ENCODE data around the gene CEACAM5.

Gene CEACAM5

GRCh38 chr19:41694196-41694595 is 14.2 kb upstream of the CEACAM5 start:
- H3K9ac ChIP-seq (ENCODE audit: low read length), result no peak overlapping the region
- H3K4me3 ChIP-seq (ENCODE audit: low read length), result no peak overlapping the region
- no peaks in the 10 kb centered on the region for H3K36me3 ChIP-seq (ENCODE audit: control insufficient read depth, insufficient read depth, low read length)
- H3K27me3 ChIP-seq (ENCODE audit: control insufficient read depth, insufficient read depth, low read length), result no peaks in the 10 kb centered on the region
- peaks cover 6% of the 10 kb centered on the region for H3K4me1 ChIP-seq (ENCODE audit: control insufficient read depth, insufficient read depth, low read length)
- no peaks in the 10 kb centered on the region for H3K9me3 ChIP-seq (ENCODE audit: control insufficient read depth, low read length)

GRCh38 chr19:41694831-41695635 is 13.4 kb upstream of the CEACAM5 start:
- no peaks in the 10 kb centered on the region for H3K27me3 ChIP-seq (ENCODE audit: control insufficient read depth, insufficient read depth, low read length)
- peaks cover 13% of the 10 kb centered on the region for H3K4me1 ChIP-seq (ENCODE audit: control insufficient read depth, insufficient read depth, low read length)
- no peak overlapping the region for H3K9ac ChIP-seq (ENCODE audit: low read length)
- H3K9me3 ChIP-seq (ENCODE audit: control insufficient read depth, low read length), result no peaks in the 10 kb centered on the region
- H3K36me3 ChIP-seq (ENCODE audit: control insufficient read depth, insufficient read depth, low read length), result no peaks in the 10 kb centered on the region
- no peak overlapping the region for H3K4me3 ChIP-seq (ENCODE audit: low read length)

- Histone ChIP-seq H3K36me3 (ENCODE audit: control insufficient read depth, insufficient read depth, low read length) (no peaks in the 10 kb centered on the region), H3K4me3 (ENCODE audit: low read length) (no peak overlapping the region), H3K27me3 (ENCODE audit: control insufficient read depth, insufficient read depth, low read length) (no peaks in the 10 kb centered on the region), H3K4me1 (ENCODE audit: control insufficient read depth, insufficient read depth, low read length) (peaks cover 17% of the 10 kb centered on the region), H3K9ac (ENCODE audit: low read length) (no peak overlapping the region), H3K9me3 (ENCODE audit: control insufficient read depth, low read length) (no peaks in the 10 kb centered on the region)
These were observed 12.7 kb upstream of the CEACAM5 start for GRCh38 chr19:41695745-41696144.

- H3K9ac ChIP-seq (ENCODE audit: low read length), result no peak overlapping the region
- no peaks in the 10 kb centered on the region for H3K9me3 ChIP-seq (ENCODE audit: control insufficient read depth, low read length)
- peaks cover 17% of the 10 kb centered on the region for H3K4me1 ChIP-seq (ENCODE audit: control insufficient read depth, insufficient read depth, low read length)
- H3K36me3 ChIP-seq (ENCODE audit: control insufficient read depth, insufficient read depth, low read length), result no peaks in the 10 kb centered on the region
- H3K4me3 ChIP-seq (ENCODE audit: low read length), result no peak overlapping the region
- H3K27me3 ChIP-seq (ENCODE audit: control insufficient read depth, insufficient read depth, low read length), result no peaks in the 10 kb centered on the region
These were observed 11.8 kb upstream of the CEACAM5 start for GRCh38 chr19:41696402-41697197.

- Histone ChIP-seq H3K4me3 (ENCODE audit: low read length) (no peak overlapping the region), H3K9ac (ENCODE audit: low read length) (no peak overlapping the region), H3K36me3 (ENCODE audit: control insufficient read depth, insufficient read depth, low read length) (no peaks in the 10 kb centered on the region), H3K4me1 (ENCODE audit: control insufficient read depth, insufficient read depth, low read length) (peaks cover 17% of the 10 kb centered on the region), H3K27me3 (ENCODE audit: control insufficient read depth, insufficient read depth, low read length) (no peaks in the 10 kb centered on the region), H3K9me3 (ENCODE audit: control insufficient read depth, low read length) (no peaks in the 10 kb centered on the region)
These were observed 11.1 kb upstream of the CEACAM5 start for GRCh38 chr19:41697198-41697855.

GRCh38 chr19:41698746-41699230 is 9.6 kb upstream of the CEACAM5 start:
- H3K9ac ChIP-seq (ENCODE audit: low read length), result no peak overlapping the region
- H3K4me1 ChIP-seq (ENCODE audit: control insufficient read depth, insufficient read depth, low read length), result peaks cover 17% of the 10 kb centered on the region
- no peak overlapping the region for H3K4me3 ChIP-seq (ENCODE audit: low read length)
- no peaks in the 10 kb centered on the region for H3K36me3 ChIP-seq (ENCODE audit: control insufficient read depth, insufficient read depth, low read length)
- H3K27me3 ChIP-seq (ENCODE audit: control insufficient read depth, insufficient read depth, low read length), result no peaks in the 10 kb centered on the region
- H3K9me3 ChIP-seq (ENCODE audit: control insufficient read depth, low read length), result no peaks in the 10 kb centered on the region

GRCh38 chr19:41699231-41699967 is 9.0 kb upstream of the CEACAM5 start:
- Histone ChIP-seq H3K4me3 (ENCODE audit: low read length) (no peak overlapping the region), H3K4me1 (ENCODE audit: control insufficient read depth, insufficient read depth, low read length) (peaks cover 17% of the 10 kb centered on the region), H3K9ac (ENCODE audit: low read length) (no peak overlapping the region), H3K36me3 (ENCODE audit: control insufficient read depth, insufficient read depth, low read length) (no peaks in the 10 kb centered on the region), H3K9me3 (ENCODE audit: control insufficient read depth, low read length) (no peaks in the 10 kb centered on the region), H3K27me3 (ENCODE audit: control insufficient read depth, insufficient read depth, low read length) (no peaks in the 10 kb centered on the region)

GRCh38 chr19:41699968-41700323 is 8.5 kb upstream of the CEACAM5 start:
- H3K4me3 ChIP-seq (ENCODE audit: low read length), result no peak overlapping the region
- H3K9ac ChIP-seq (ENCODE audit: low read length), result no peak overlapping the region
- H3K36me3 ChIP-seq (ENCODE audit: control insufficient read depth, insufficient read depth, low read length), result no peaks in the 10 kb centered on the region
- no peaks in the 10 kb centered on the region for H3K27me3 ChIP-seq (ENCODE audit: control insufficient read depth, insufficient read depth, low read length)
- peaks cover 17% of the 10 kb centered on the region for H3K4me1 ChIP-seq (ENCODE audit: control insufficient read depth, insufficient read depth, low read length)
- H3K9me3 ChIP-seq (ENCODE audit: control insufficient read depth, low read length), result no peaks in the 10 kb centered on the region

GRCh38 chr19:41700381-41701195 is 7.8 kb upstream of the CEACAM5 start:
- no peak overlapping the region for H3K9ac ChIP-seq (ENCODE audit: low read length)
- H3K4me3 ChIP-seq (ENCODE audit: low read length), result no peak overlapping the region
- peaks cover 17% of the 10 kb centered on the region for H3K4me1 ChIP-seq (ENCODE audit: control insufficient read depth, insufficient read depth, low read length)
- no peaks in the 10 kb centered on the region for H3K9me3 ChIP-seq (ENCODE audit: control insufficient read depth, low read length)
- no peaks in the 10 kb centered on the region for H3K27me3 ChIP-seq (ENCODE audit: control insufficient read depth, insufficient read depth, low read length)
- H3K36me3 ChIP-seq (ENCODE audit: control insufficient read depth, insufficient read depth, low read length), result no peaks in the 10 kb centered on the region

- peaks cover 17% of the 10 kb centered on the region for H3K4me1 ChIP-seq (ENCODE audit: control insufficient read depth, insufficient read depth, low read length)
- H3K36me3 ChIP-seq (ENCODE audit: control insufficient read depth, insufficient read depth, low read length), result no peaks in the 10 kb centered on the region
- H3K9me3 ChIP-seq (ENCODE audit: control insufficient read depth, low read length), result no peaks in the 10 kb centered on the region
- no peak overlapping the region for H3K9ac ChIP-seq (ENCODE audit: low read length)
- H3K4me3 ChIP-seq (ENCODE audit: low read length), result no peak overlapping the region
- H3K27me3 ChIP-seq (ENCODE audit: control insufficient read depth, insufficient read depth, low read length), result no peaks in the 10 kb centered on the region
These were observed 6.9 kb upstream of the CEACAM5 start for GRCh38 chr19:41701401-41702075.
